ENCODE measurements around the gene COPS4.
"Not testable (repeated sequence)": the region's sequence is repeated elsewhere in the genome, so short reads cannot be mapped to it uniquely, and the experiment has no call there.

COPS4 gene

DNA sequence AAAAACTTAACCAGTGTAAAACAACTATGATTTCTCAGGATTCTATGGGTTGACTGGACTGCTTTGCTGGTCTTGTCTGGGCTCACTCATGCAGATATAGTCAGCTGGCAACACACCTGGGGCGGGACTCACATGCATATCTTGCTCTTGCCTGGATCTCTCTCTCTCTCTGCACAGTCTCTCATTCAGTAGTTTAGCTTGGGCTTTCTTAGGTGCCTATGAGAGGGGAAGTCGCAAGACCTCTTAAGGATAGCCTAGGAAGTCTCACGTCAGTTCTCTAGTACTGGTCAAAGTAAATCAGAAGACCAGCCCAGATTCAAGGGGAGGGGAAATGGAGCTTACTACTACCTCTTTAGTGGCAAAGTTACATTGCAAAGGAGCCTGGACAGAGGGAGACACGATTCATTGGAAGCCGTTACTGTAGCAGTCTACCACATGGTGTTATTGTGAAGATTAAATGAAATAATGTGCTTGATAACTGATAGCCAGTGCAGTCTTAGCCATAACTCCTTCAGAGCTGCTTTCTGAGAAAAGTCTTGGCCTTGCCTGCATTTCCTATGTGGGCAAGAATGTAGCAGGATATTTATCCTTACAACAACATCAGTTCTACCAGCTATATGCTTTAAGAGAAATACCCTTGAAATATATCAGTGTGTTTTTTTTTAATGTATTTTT lies 2.1 kb downstream of the COPS4 start:
- no peak for DNase-seq (ENCODE audit: extremely low read depth, insufficient read length)
- Histone ChIP-seq H3K4me3 (replicated peaks; ENCODE audit: low read depth, low read length) (no peak overlapping the region), H3K36me3 (ENCODE audit: control insufficient read depth, insufficient read depth, low read length) (no peaks in the 10 kb centered on the region), H3K27me3 (replicated peaks; ENCODE audit: control insufficient read depth, insufficient read depth, low read length) (no peaks in the 10 kb centered on the region)
- TF ChIP-seq, protein P1, sequence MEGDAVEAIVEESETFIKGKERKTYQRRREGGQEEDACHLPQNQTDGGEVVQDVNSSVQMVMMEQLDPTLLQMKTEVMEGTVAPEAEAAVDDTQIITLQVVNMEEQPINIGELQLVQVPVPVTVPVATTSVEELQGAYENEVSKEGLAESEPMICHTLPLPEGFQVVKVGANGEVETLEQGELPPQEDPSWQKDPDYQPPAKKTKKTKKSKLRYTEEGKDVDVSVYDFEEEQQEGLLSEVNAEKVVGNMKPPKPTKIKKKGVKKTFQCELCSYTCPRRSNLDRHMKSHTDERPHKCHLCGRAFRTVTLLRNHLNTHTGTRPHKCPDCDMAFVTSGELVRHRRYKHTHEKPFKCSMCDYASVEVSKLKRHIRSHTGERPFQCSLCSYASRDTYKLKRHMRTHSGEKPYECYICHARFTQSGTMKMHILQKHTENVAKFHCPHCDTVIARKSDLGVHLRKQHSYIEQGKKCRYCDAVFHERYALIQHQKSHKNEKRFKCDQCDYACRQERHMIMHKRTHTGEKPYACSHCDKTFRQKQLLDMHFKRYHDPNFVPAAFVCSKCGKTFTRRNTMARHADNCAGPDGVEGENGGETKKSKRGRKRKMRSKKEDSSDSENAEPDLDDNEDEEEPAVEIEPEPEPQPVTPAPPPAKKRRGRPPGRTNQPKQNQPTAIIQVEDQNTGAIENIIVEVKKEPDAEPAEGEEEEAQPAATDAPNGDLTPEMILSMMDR (IDR thresholded peaks at IDR 0.05; ENCODE audit: insufficient read depth, low read length, poor library complexity, severe bottlenecking): no peak

DNA sequence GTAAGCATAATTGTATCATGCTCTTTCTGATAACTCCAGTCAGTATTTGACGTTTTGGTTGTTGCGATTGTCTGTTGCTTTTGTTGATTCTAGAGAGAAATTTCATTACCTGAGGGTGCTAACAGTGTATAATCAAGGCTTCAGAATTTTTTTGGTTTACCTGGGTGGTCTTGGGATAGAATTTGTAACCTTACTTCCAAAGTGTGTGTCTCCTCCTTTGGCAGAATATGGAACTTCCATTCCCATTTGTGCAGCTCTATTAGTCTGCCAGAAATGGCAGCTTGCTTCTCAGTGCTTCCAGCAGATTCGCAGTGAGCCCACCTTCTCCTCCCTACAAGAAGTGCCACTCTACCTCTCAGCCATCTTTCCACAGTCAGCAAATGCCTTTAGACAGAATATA lies 5.3 kb downstream of the COPS4 start:
- DNase-seq (ENCODE audit: extremely low read depth, insufficient read length): no peak
- Histone ChIP-seq H3K36me3 (ENCODE audit: control insufficient read depth, insufficient read depth, low read length) (no peaks in the 10 kb centered on the region), H3K27me3 (replicated peaks; ENCODE audit: control insufficient read depth, insufficient read depth, low read length) (no peaks in the 10 kb centered on the region), H3K4me3 (replicated peaks; ENCODE audit: low read depth, low read length) (no peak overlapping the region)
- TF ChIP-seq, protein P1 (IDR thresholded peaks at IDR 0.05; ENCODE audit: insufficient read depth, low read length, poor library complexity, severe bottlenecking): no peak

DNA sequence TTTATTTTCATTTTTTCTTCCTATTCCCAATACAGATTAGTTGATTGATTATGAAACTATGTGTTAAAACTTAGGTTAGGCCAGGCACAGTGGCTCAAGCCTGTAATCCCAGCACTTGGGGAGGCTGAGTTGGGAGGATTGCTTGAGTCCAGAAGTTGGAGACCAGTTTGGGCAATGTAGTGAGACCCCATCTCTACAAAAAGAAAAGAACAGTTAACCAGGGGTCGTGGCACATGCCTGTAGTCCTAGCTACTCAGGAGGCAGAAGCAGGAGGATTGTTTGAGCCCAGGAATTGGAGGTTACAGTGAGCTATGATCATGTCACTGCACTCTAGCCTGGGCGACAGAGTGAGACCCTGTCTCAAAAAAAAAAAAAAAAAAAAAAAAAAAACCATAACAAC lies 8.2 kb downstream of the COPS4 start:
- not testable (repeated sequence) for H3K36me3 ChIP-seq (ENCODE audit: control insufficient read depth, insufficient read depth, low read length); H3K27me3 ChIP-seq (replicated peaks; ENCODE audit: control insufficient read depth, insufficient read depth, low read length); H3K4me3 ChIP-seq (replicated peaks; ENCODE audit: low read depth, low read length); DNase-seq (ENCODE audit: extremely low read depth, insufficient read length)

DNA sequence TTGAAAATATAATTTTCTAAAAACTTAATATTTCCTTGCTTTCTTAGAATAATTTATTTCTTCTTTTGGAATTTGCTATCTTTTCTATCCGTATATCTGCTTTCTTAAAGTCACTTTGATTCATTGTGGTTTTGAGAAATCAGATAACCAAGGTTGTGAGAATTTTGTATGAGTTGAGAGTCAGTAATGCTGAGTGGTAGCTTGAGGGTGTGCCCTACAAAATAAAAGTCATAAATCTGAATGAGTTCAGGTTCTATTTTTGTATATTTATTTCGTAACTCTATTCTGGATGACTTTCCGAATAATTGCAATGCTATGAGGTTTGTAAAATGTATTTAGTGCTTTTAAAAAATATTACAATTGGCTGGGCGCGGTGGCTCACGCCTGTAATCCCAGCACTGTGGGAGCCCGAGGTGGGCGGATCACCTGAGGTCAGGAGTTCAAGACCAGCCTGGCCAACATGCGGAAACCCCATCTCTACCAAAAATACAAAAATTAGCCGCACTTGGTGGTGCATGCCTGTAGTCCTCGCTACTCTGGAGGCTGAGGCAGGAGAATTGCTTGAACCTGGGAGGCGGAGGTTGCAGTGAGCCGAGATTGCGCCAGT lies 8.9 kb downstream of the COPS4 start:
- H3K4me3 ChIP-seq (replicated peaks; ENCODE audit: low read depth, low read length): no peak overlapping the region
- H3K36me3 ChIP-seq (ENCODE audit: control insufficient read depth, insufficient read depth, low read length): no peaks in the 10 kb centered on the region
- TF ChIP-seq, protein P1 (IDR thresholded peaks at IDR 0.05; ENCODE audit: insufficient read depth, low read length, poor library complexity, severe bottlenecking): no peak
- H3K27me3 ChIP-seq (replicated peaks; ENCODE audit: control insufficient read depth, insufficient read depth, low read length): no peaks in the 10 kb centered on the region
- no peak for DNase-seq (ENCODE audit: extremely low read depth, insufficient read length)

DNA sequence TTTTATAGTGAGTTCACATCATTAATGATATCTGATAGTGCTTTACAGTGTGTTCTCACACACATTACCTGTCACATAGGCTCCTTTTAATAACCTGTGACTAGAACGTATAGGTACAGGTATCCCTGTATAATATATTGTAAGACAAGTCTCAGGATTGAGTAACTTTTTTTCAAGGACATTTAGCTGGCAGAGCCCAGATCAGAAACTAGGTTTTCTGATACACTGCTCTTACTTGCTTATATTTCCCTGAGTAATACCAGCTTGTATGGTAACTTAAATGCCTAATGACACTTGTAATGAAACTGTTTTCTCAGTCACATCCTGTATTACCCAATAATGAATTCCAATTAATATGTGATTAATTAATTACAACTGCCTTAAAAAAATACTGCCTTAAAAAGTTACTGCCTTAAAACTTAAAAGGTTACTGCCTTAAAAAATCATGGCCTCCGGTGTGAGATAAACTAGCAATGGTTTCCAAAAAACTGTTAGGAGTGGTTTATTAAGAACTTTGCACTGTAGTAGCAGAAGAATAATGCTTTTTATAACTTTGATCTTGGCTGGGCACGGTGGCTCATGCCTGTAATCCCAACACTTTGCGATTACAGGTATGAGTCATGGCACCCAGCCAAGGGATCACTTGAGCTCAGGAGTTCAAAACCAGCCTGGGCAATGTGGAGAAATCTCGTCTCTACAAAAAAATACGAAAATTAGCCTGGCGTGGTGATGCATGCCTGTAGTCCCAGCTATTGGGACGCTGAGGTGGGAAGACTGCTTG lies 11.9 kb downstream of the COPS4 start:
- TF ChIP-seq, protein P1 (IDR thresholded peaks at IDR 0.05; ENCODE audit: insufficient read depth, low read length, poor library complexity, severe bottlenecking): no peak
- H3K4me3 ChIP-seq (replicated peaks; ENCODE audit: low read depth, low read length): no peak overlapping the region

DNA sequence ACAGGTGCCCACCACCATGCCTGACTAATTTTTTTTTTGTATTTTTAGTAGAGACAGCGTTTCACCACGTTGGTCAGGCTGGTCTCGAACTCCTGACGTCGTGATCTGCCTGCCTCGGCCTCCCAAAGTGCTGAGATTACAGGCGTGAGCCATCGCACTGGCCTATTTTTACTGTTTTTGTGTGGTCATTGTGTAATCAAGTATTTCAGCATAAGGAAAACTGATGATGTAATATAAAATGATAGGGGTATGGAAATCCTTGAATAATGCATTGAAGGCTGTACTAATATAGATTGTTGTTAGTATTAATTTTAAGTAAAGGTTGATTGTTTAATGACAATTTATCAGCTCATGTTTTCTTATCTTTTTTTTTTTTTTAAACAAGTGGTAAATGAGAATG lies 13.8 kb downstream of the COPS4 start:
- DNase-seq (ENCODE audit: extremely low read depth, insufficient read length); H3K4me3 ChIP-seq (replicated peaks; ENCODE audit: low read depth, low read length); H3K36me3 ChIP-seq (ENCODE audit: control insufficient read depth, insufficient read depth, low read length); H3K27me3 ChIP-seq (replicated peaks; ENCODE audit: control insufficient read depth, insufficient read depth, low read length): not testable (repeated sequence)

More for the DNA sequence above, 11.9 kb downstream of the COPS4 start:
- H3K27me3 ChIP-seq (replicated peaks; ENCODE audit: control insufficient read depth, insufficient read depth, low read length): no peaks in the 10 kb centered on the region
- no peak for DNase-seq (ENCODE audit: extremely low read depth, insufficient read length)
- H3K36me3 ChIP-seq (ENCODE audit: control insufficient read depth, insufficient read depth, low read length): peaks cover 2% of the 10 kb centered on the region; the same call in 1 of the 2 replicates

All from GM06990 (cell line).